GM04504 (cell line): ENCODE results near the gene C11orf52.
"Not testable (repeated sequence)": the region's sequence is repeated elsewhere in the genome, so short reads cannot be mapped to it uniquely, and the experiment has no call there.

ENCODE experiments used
- DNase-seq: peaks from one replicate; pipeline ENCODE4 v3.0.0-alpha.2; 2012; ENCODE audit warnings: low read depth

The C11orf52 gene

GRCh38 chr11:111913031-111913861, 5.5 kb upstream of the C11orf52 start:
- no peak for DNase-seq

- peak; percentile 71 for DNase-seq
Measured at GRCh38 chr11:111913997-111914396, 4.7 kb upstream of the C11orf52 start.

GRCh38 chr11:111916768-111917167, 1.9 kb upstream of the C11orf52 start:
- DNase-seq: no peak

- DNase-seq: no peak
Measured at GRCh38 chr11:111917312-111917711, 1.4 kb upstream of the C11orf52 start.

- no peak for DNase-seq
Measured at GRCh38 chr11:111917788-111918187, 925 bp upstream of the C11orf52 start.

GRCh38 chr11:111920908-111921307, 2.2 kb downstream of the C11orf52 start:
- no peak for DNase-seq

GRCh38 chr11:111921541-111922230, 3.0 kb downstream of the C11orf52 start:
- no peak for DNase-seq

- peak; percentile 69 for DNase-seq
Measured at GRCh38 chr11:111922803-111923202, 4.1 kb downstream of the C11orf52 start.

- DNase-seq: no peak
Measured at GRCh38 chr11:111923351-111923788, 4.7 kb downstream of the C11orf52 start.

- DNase-seq: no peak
Measured at GRCh38 chr11:111923951-111924350, 5.2 kb downstream of the C11orf52 start.

GRCh38 chr11:111925953-111926352, 7.2 kb downstream of the C11orf52 start:
- DNase-seq: no peak

GRCh38 chr11:111926505-111927391, 8.0 kb downstream of the C11orf52 start:
- peak; percentile 92 for DNase-seq

- no peak for DNase-seq
Measured at GRCh38 chr11:111930472-111930871, 11.8 kb downstream of the C11orf52 start.

- no peak for DNase-seq
Measured at GRCh38 chr11:111932611-111932950, 13.9 kb downstream of the C11orf52 start.

- not testable (repeated sequence) for DNase-seq
Measured at GRCh38 chr11:111933176-111933575, 14.5 kb downstream of the C11orf52 start.

GRCh38 chr11:111933872-111934271, 15.2 kb downstream of the C11orf52 start:
- DNase-seq: no peak

GRCh38 chr11:111934306-111934705, 15.6 kb downstream of the C11orf52 start:
- DNase-seq: no peak

- DNase-seq: no peak
Measured at GRCh38 chr11:111935317-111936039, 16.8 kb downstream of the C11orf52 start.

GRCh38 chr11:111936040-111936540, 17.4 kb downstream of the C11orf52 start:
- DNase-seq: no peak

- no peak for DNase-seq
Measured at GRCh38 chr11:111937461-111937769, 18.7 kb downstream of the C11orf52 start.

GRCh38 chr11:111937844-111938243, 19.1 kb downstream of the C11orf52 start:
- no peak for DNase-seq

- DNase-seq: no peak
Measured at GRCh38 chr11:111938687-111939160, 20.0 kb downstream of the C11orf52 start.
